OCI-LY1 (cell line): ENCODE measurements around the gene HOTAIR.

ENCODE experiments used
- CTCF ChIP-seq: fragments of 200-600 bp; sonication (generic), shearing (Covaris generic); IDR thresholded peaks from 2 replicates; pipeline ENCODE4 v1.5.1; 2017; ENCODE audit warnings: mild to moderate bottlenecking, antibody characterized with exemption, low read length, moderate library complexity, mixed read lengths
- EZH2 ChIP-seq: fragments of 200-600 bp; sonication (generic), shearing (Covaris generic); IDR thresholded peaks from 2 replicates; pipeline ENCODE4 v1.8.0; 2017; ENCODE audit warnings: borderline replicate concordance, mixed run types, mild to moderate bottlenecking, antibody characterized with exemption, low read length, moderate library complexity, mixed read lengths

- TF ChIP-seq CTCF (no peak), EZH2 (no peak)
Measured at GRCh38 chr12:53994009-53994263, 19.2 kb upstream of the HOTAIR start.
